Left lung (tissue), 14 donors: ENCODE data around the gene COL9A2. TPM values are rescaled to one million over a fixed set of nuclear protein-coding genes. Genes with fewer than 3 reads are reported as not detected.

Experiments
- ATAC-seq: fragments of 200-7000 bp; cut with Tn5 transposase; one replicate; pipeline ENCODE4 v1.9.1; 2020; ENCODE audit warnings: moderate library complexity
- DNase-seq, 4 donors: peaks; one replicate each; pipeline ENCODE4 v3.0.0-alpha.2; 2013 to 2020
- H3K27ac ChIP-seq, 2 donors: fragments of 200-600 bp; sonication (generic) in 1 of 2; one replicate each; pipeline versions ENCODE4 v1.5.0 to v1.8.0; 2020 to 2021
- H3K27me3 ChIP-seq, 2 donors: fragments of 200-600 bp; sonication (generic) in 1 of 2; one replicate each; pipeline versions ENCODE4 v1.5.0 to v1.8.0; 2020 to 2021
- H3K36me3 ChIP-seq, 2 donors: fragments of 200-600 bp; sonication (generic) in 1 of 2; one replicate each; pipeline versions ENCODE4 v1.5.0 to v1.8.0; 2020 to 2021
- H3K4me1 ChIP-seq, 2 donors: fragments of 200-600 bp; one replicate each; pipeline ENCODE4 v1.8.0; 2021
- H3K4me3 ChIP-seq, 2 donors: fragments of 200-600 bp; sonication (generic) in 1 of 2; one replicate each; pipeline versions ENCODE4 v1.5.0 to v1.8.0; 2020 to 2021; ENCODE audit warnings: mild to moderate bottlenecking in 1 of 2
- H3K9me3 ChIP-seq, 2 donors: fragments of 200-600 bp; sonication (generic) in 1 of 2; one replicate each; pipeline versions ENCODE4 v1.5.0 to v1.8.0; 2020 to 2021
- CTCF ChIP-seq, 2 donors: fragments of 200-600 bp; sonication (generic) in 1 of 2; IDR thresholded peaks; one replicate each; pipeline versions ENCODE4 v1.5.0 to v1.8.0; 2021; ENCODE audit warnings: antibody characterized with exemption in 2 of 2
- intact Hi-C, 2 donors: fragments of 100-400 bp; cut with DNase I; formaldehyde crosslinking; loops; one replicate each; pipeline versions ENCODE4 v1.11.2 to v1.14.2; 2022
- long read RNA-seq, 12 donors: library from polyadenylated mRNA in 2 of 12; unstranded in 2 of 12; transcript quantifications; one replicate each; pipeline ENCODE4 v2.0.0 and lab custom pipeline, GENCODE V29; 2019 to 2026
- polyA plus RNA-seq, 6 donors: library from polyadenylated mRNA; unstranded; fragments of 120-200 nt; gene quantifications; one replicate each; pipeline ENCODE4 v1.2.1, GENCODE V29; 2013; ENCODE audit not compliant: insufficient read length in 6 of 6
- total RNA-seq, 2 donors: library from RNA; stranded (reverse); fragmentation: NEBNext Ultra II Directional; extraction: Animal tissue kit (Norgen Biotek cat#: 25700); gene quantifications; one replicate each; pipeline ENCODE4 v1.2.1, GENCODE V29; 2021
- donor health status: DM: no; HTN: yes; CAD: no.
- donor health status: DM: no; HTN: no; CAD: no.

The COL9A2 gene
- total RNA-seq (1 to 10 TPM; 1.1 to 3.4 TPM), polyA plus RNA-seq (10 to 100 TPM; 17.1 to 29.7 (median 22.7) TPM)
- long read RNA-seq, donor 1, partial matches to known transcripts, result 0 of 3 reads
- long read RNA-seq, donor 1, other reads (novel, unspliced or antisense), result 0 of 3 reads
- long read RNA-seq, donor 2, partial matches to known transcripts, result 0 of 2 reads
- long read RNA-seq, donor 2, other reads (novel, unspliced or antisense), result 0 of 2 reads
- long read RNA-seq, donor 3, partial matches to known transcripts, result 0 of 1 reads
- long read RNA-seq, donor 3, other reads (novel, unspliced or antisense), result 0 of 1 reads
- long read RNA-seq, donor 4, partial matches to known transcripts, result 0 of 2 reads
- long read RNA-seq, donor 4, other reads (novel, unspliced or antisense), result 1 of 2 reads
- long read RNA-seq, donor 5, partial matches to known transcripts, result 0 of 2 reads
- long read RNA-seq, donor 5, other reads (novel, unspliced or antisense), result 0 of 2 reads
- long read RNA-seq, donor 6, result 0 reads
- long read RNA-seq, donor 7, partial matches to known transcripts, result 0 of 2 reads
- long read RNA-seq, donor 7, other reads (novel, unspliced or antisense), result 0 of 2 reads
- long read RNA-seq, donor 8, partial matches to known transcripts, result 0 of 2 reads
- long read RNA-seq, donor 8, other reads (novel, unspliced or antisense), result 0 of 2 reads
- long read RNA-seq, donor 9, result 0 reads
- long read RNA-seq, donor 10, result 0 reads
- long read RNA-seq, donor 11, partial matches to known transcripts, result 0 of 4 reads
- long read RNA-seq, donor 11, other reads (novel, unspliced or antisense), result 0 of 4 reads
- long read RNA-seq, donor 12, result 0 reads

- peak within 1 kb of the TSS; percentile 27 to 44 for H3K4me3 ChIP-seq
- DNase-seq (peak in 2 of 4 donors; percentile 65 to 87), ATAC-seq (peak; percentile 50)
- peaks cover 18 to 66% of the 10 kb centered on the region in 2 donors for H3K27me3 ChIP-seq
- intact Hi-C loops, result no loop called here
- H3K36me3 ChIP-seq, result no peaks in the 10 kb centered on the region
- peaks cover 10 to 42% of the 10 kb centered on the region in 2 donors for H3K4me1 ChIP-seq
- no peak within 1 kb of the TSS for H3K27ac ChIP-seq
- no peaks in the 10 kb centered on the region for H3K9me3 ChIP-seq
- TF ChIP-seq CTCF (IDR thresholded peaks at IDR 0.05), result no peak
Measured at GRCh38 chr1:40316595-40317393, at the start of gene COL9A2. Gene COL9A2 (minus strand): TSS chr1:40317286. CDS start chr1:40317197, 89 bp downstream.

- no peaks in the 10 kb centered on the region for H3K9me3 ChIP-seq
- peaks cover 0 to 4% of the 10 kb centered on the region in 2 donors for H3K27me3 ChIP-seq
- peaks cover 0 to 21% of the 10 kb centered on the region in 2 donors for H3K4me1 ChIP-seq
- DNase-seq, result no peak
- intact Hi-C loops, result no loop called here
- no peak overlapping the region for H3K27ac ChIP-seq
- H3K4me3 ChIP-seq, result no peak overlapping the region
- no peak for ATAC-seq
- TF ChIP-seq CTCF (IDR thresholded peaks at IDR 0.05), result no peak
- no peaks in the 10 kb centered on the region for H3K36me3 ChIP-seq
Measured at GRCh38 chr1:40363721-40364120, 46.6 kb upstream of the COL9A2 start.

- ATAC-seq, result no peak
- H3K27ac ChIP-seq, result no peak overlapping the region
- intact Hi-C loops, result no loop called here
Measured at GRCh38 chr1:40362699-40363098, 45.6 kb upstream of the COL9A2 start.

GRCh38 chr1:40362199-40362598 lies 45.1 kb upstream of the COL9A2 start:
- H3K27ac ChIP-seq, result no peak overlapping the region
- intact Hi-C loops, result no loop called here
- TF ChIP-seq CTCF (IDR thresholded peaks at IDR 0.05), result no peak
- peaks cover 0 to 21% of the 10 kb centered on the region in 2 donors for H3K4me1 ChIP-seq
- peaks cover 0 to 4% of the 10 kb centered on the region in 2 donors for H3K27me3 ChIP-seq
- DNase-seq (no peak), ATAC-seq (no peak)
- H3K4me3 ChIP-seq, result no peak overlapping the region
- H3K9me3 ChIP-seq, result peaks cover 0 to 10% of the 10 kb centered on the region in 2 donors
- no peaks in the 10 kb centered on the region for H3K36me3 ChIP-seq

More at GRCh38 chr1:40362699-40363098, 45.6 kb upstream of the COL9A2 start:
- peaks cover 0 to 6% of the 10 kb centered on the region in 2 donors for H3K9me3 ChIP-seq
- DNase-seq, result no peak
- peaks cover 0 to 4% of the 10 kb centered on the region in 2 donors for H3K27me3 ChIP-seq
- H3K36me3 ChIP-seq, result no peaks in the 10 kb centered on the region
- peaks cover 0 to 21% of the 10 kb centered on the region in 2 donors for H3K4me1 ChIP-seq
- no peak for TF ChIP-seq CTCF (IDR thresholded peaks at IDR 0.05)
- no peak overlapping the region for H3K4me3 ChIP-seq
